Loucy (cell line): ENCODE results near the gene SPATA31D1.

ENCODE experiments used
- EZH2phosphoT487 ChIP-seq: fragments of 200-600 bp; IDR thresholded peaks from 2 replicates; pipeline ENCODE4 v1.6.1; 2018; ENCODE audit warnings: antibody characterized with exemption, mild to moderate bottlenecking, moderate library complexity, borderline replicate concordance
- TF ChIP-seq, protein P1 (sequence below): fragments of 200-600 bp; sonication (generic); conservative IDR thresholded peaks from 2 replicates; pipeline ENCODE4 v1.5.1; 2014; ENCODE audit warnings: mild to moderate bottlenecking, antibody characterized with exemption, low read length

GRCh38 chr9:81979196-81979595 is 9.4 kb upstream of the SPATA31D1 start:
- TF ChIP-seq, protein P1, sequence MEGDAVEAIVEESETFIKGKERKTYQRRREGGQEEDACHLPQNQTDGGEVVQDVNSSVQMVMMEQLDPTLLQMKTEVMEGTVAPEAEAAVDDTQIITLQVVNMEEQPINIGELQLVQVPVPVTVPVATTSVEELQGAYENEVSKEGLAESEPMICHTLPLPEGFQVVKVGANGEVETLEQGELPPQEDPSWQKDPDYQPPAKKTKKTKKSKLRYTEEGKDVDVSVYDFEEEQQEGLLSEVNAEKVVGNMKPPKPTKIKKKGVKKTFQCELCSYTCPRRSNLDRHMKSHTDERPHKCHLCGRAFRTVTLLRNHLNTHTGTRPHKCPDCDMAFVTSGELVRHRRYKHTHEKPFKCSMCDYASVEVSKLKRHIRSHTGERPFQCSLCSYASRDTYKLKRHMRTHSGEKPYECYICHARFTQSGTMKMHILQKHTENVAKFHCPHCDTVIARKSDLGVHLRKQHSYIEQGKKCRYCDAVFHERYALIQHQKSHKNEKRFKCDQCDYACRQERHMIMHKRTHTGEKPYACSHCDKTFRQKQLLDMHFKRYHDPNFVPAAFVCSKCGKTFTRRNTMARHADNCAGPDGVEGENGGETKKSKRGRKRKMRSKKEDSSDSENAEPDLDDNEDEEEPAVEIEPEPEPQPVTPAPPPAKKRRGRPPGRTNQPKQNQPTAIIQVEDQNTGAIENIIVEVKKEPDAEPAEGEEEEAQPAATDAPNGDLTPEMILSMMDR, result no peak
- no peak for TF ChIP-seq EZH2phosphoT487
